Central memory CD8-positive, alpha-beta T cell (primary cell): Measurements from ENCODE around the gene ATP5F1E.
A peak's percentile ranks its signal among the peaks of the same experiment; 100 is the strongest.

ENCODE experiments used
- ATAC-seq: fragments of 150-1000 bp; cut with Tn5 transposase; replicated peaks from 2 replicates; pipeline ENCODE4 v1.10.0; 2022; ENCODE audit warnings: mild to moderate bottlenecking, moderate FRiP score, moderate number of reproducible peaks; ENCODE audit not compliant: poor library complexity, severe bottlenecking; ENCODE audit errors: extremely low read depth
- DNase-seq, 2 donors: peaks; one replicate each; pipeline ENCODE4 v3.0.0; 2021; ENCODE audit warnings: low spot score in 2 of 2
- H3K27ac Mint-ChIP-seq: one replicate; pipeline ENCODE4 v1.8.0; 2022; ENCODE audit warnings: low read depth, mild to moderate bottlenecking, moderate library complexity, mixed read lengths
- H3K27me3 Mint-ChIP-seq: one replicate; pipeline ENCODE4 v1.8.0; 2022; ENCODE audit warnings: mixed read lengths
- H3K36me3 Mint-ChIP-seq: one replicate; pipeline ENCODE4 v1.8.0; 2022; ENCODE audit warnings: mild to moderate bottlenecking, moderate library complexity, mixed read lengths; ENCODE audit not compliant: insufficient read depth
- H3K4me1 Mint-ChIP-seq: one replicate; pipeline ENCODE4 v1.8.0; 2022; ENCODE audit warnings: mixed read lengths
- H3K4me3 Mint-ChIP-seq: one replicate; pipeline ENCODE4 v1.8.0; 2022; ENCODE audit warnings: mild to moderate bottlenecking, moderate library complexity, mixed read lengths
- H3K9me3 Mint-ChIP-seq: one replicate; pipeline ENCODE4 v1.8.0; 2022; ENCODE audit warnings: mixed read lengths

The ATP5F1E gene

GRCh38 chr20:59006864-59007664, 25.1 kb downstream of the ATP5F1E start, which contains the start of gene CTSZ:
CTSZ (minus strand) TSS chr20:59007254; CDS start chr20:59007128, 126 bp downstream.
- H3K27ac Mint-ChIP-seq: peak within 1 kb of the TSS; percentile 35
- no peaks in the 10 kb centered on the region for H3K27me3 Mint-ChIP-seq
- H3K4me1 Mint-ChIP-seq: peaks cover 51% of the 10 kb centered on the region
- H3K9me3 Mint-ChIP-seq: no peaks in the 10 kb centered on the region
- H3K36me3 Mint-ChIP-seq: peaks cover 8% of the 10 kb centered on the region
- H3K4me3 Mint-ChIP-seq: peak within 1 kb of the TSS; percentile 84
- ATAC-seq: peak; percentile 51
- DNase-seq: no peak

- H3K4me1 Mint-ChIP-seq: peaks cover 48% of the 10 kb centered on the region
- no peaks in the 10 kb centered on the region for H3K9me3 Mint-ChIP-seq
- no peak overlapping the region for H3K27ac Mint-ChIP-seq
- DNase-seq (no peak), ATAC-seq (no peak)
- no peaks in the 10 kb centered on the region for H3K27me3 Mint-ChIP-seq
- peaks cover 11% of the 10 kb centered on the region for H3K36me3 Mint-ChIP-seq
- peak overlapping the region; percentile 84 for H3K4me3 Mint-ChIP-seq
These were observed 25.8 kb downstream of the ATP5F1E start for GRCh38 chr20:59006167-59006863.

DNA sequence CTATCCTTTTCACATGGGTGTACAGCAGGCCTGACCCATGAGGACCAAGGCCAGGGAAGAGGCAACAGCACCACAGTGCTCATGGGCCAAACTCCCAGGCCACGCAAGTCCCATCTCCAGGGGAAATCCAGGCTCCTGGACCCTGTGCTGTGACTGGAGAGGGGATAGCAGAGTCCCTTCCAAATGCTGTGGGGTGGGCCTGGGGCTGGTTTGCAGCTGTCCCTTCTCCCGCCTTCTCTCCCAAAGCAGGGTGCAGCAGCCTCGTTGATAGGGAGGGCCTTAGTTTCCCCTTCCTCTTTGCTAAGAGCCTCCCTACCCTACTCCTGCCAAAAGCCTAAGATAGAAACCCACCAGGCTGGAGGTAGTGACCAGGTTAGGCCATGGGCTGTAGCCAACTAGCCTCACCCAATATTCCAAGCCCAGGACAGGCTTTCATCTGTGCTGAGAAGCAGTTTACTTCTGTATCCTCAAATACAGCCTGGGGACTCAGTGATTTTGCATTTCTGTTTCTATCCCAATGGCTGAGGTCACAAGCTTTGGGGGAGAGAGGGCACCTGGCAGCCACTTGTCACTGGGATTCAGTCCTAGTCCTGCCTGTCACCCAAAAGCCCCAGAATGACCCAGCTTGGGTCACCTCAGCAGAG, 26.5 kb downstream of the ATP5F1E start:
- Mint-ChIP-seq H3K9me3 (no peaks in the 10 kb centered on the region), H3K4me1 (peaks cover 47% of the 10 kb centered on the region), H3K27ac (peak overlapping the region; percentile 96), H3K4me3 (peak overlapping the region; percentile 84), H3K36me3 (peaks cover 11% of the 10 kb centered on the region), H3K27me3 (no peaks in the 10 kb centered on the region)
- ATAC-seq (no peak), DNase-seq (no peak)

DNA sequence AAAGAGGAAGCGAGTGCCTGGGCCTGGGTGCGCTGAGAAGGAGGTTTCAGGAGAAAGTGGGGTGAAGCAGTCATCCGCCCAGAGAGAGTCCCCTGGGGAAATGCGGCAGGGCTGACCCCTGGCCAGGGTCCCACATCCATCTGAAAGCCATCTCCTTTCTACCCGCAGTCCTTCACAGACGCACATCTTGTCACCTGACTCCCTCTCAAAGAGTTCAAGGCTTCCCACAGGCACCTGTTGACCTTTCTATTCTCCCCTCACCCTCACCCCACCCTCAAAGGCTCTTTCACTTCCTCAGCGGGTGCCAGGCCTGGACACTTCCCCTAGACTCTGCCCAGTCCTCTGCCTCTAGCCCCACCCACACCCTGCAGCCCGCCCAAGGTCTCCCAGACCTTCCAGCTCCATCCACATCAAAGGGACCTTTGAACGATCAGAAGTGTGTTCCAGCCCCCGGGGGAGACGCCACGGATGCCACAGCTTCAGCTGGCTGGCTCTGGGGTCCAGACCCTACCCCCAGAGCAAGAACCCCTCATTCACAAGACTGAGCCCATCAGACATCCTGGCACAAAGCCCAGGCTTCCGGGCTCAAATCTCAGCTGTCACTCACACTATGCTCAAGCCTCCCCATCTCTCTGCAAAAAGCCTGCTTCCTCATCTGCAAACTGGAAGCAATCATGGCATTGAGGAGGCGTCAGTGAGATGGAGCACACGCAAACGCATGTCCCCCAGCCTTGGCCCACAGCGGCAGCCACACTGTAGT, 27.2 kb downstream of the ATP5F1E start:
- DNase-seq (peak in 1 of 2 donors; percentile 37), ATAC-seq (peak; percentile 56)
- no peaks in the 10 kb centered on the region for H3K9me3 Mint-ChIP-seq
- peak overlapping the region; percentile 84 for H3K4me3 Mint-ChIP-seq
- peak overlapping the region; percentile 96 for H3K27ac Mint-ChIP-seq
- H3K4me1 Mint-ChIP-seq: peaks cover 47% of the 10 kb centered on the region
- no peaks in the 10 kb centered on the region for H3K27me3 Mint-ChIP-seq
- H3K36me3 Mint-ChIP-seq: peaks cover 13% of the 10 kb centered on the region

DNA sequence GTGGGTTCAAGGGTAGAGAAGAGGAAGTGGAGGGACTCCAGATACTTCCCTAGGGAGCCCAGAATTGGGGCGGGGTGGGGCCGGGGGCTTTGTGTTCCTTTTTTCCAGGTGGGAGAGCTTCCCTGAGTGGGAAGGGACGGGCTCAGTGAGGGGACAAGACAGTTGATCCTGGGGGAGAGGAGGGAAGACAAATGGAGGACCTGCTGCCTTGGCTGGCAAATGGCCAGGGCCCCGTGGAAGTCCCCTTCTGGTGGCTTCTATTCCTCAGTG, 27.7 kb downstream of the ATP5F1E start:
- Mint-ChIP-seq H3K9me3 (no peaks in the 10 kb centered on the region), H3K4me1 (peaks cover 47% of the 10 kb centered on the region), H3K27me3 (no peaks in the 10 kb centered on the region), H3K36me3 (peaks cover 13% of the 10 kb centered on the region), H3K27ac (peak overlapping the region; percentile 96), H3K4me3 (peak overlapping the region; percentile 84)
- DNase-seq: peak in 1 of 2 donors; percentile 37
- peak; percentile 47 for ATAC-seq

DNA sequence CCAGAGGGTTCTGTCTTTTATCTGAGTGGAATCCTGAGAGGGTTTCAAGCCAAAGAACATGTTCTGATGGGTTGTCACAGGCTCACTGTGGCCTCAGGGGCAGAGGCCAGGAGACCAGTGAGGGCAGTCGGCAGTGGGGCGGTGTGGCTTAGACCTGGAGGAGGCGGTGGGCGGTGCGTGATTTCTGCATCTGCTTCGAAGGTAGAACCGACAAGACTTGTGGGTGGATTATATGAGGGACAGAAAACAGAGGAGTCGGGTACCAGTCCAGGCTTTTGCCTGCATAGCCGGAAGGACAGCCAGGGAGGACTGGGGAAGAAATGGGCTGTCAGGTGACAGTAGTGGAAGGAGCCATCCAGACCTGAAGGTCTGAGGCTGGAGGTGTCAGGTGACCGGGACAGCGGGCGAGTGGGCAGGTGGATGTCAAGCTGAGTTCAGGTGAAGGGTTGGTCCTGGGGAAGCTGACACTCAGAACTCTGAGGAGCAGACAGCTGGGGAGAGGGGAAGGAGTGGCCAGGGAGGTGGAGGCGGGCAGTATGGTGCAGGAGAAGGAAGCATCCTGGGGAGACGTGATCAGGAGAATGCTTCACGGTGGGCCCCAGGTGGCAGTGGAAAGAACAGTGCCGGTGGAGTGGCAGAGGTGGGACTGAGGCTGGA, 28.2 kb downstream of the ATP5F1E start:
- no peak for ATAC-seq
- H3K4me3 Mint-ChIP-seq: peak overlapping the region; percentile 84

GRCh38 chr20:59002874-59003399, 29.2 kb downstream of the ATP5F1E start:
- ATAC-seq (no peak), DNase-seq (no peak)
- Mint-ChIP-seq H3K9me3 (no peaks in the 10 kb centered on the region), H3K27ac (peak overlapping the region; percentile 80), H3K36me3 (peaks cover 19% of the 10 kb centered on the region), H3K4me3 (peak overlapping the region; percentile 84), H3K27me3 (no peaks in the 10 kb centered on the region), H3K4me1 (peaks cover 47% of the 10 kb centered on the region)

More for the DNA sequence above, 28.2 kb downstream of the ATP5F1E start:
- H3K36me3 Mint-ChIP-seq: peaks cover 15% of the 10 kb centered on the region
- peaks cover 47% of the 10 kb centered on the region for H3K4me1 Mint-ChIP-seq
- no peaks in the 10 kb centered on the region for H3K27me3 Mint-ChIP-seq
- no peak for DNase-seq
- peak overlapping the region; percentile 96 for H3K27ac Mint-ChIP-seq
- no peaks in the 10 kb centered on the region for H3K9me3 Mint-ChIP-seq

- Mint-ChIP-seq H3K9me3 (no peaks in the 10 kb centered on the region), H3K4me3 (no peak overlapping the region), H3K27ac (peak overlapping the region; percentile 80), H3K4me1 (peaks cover 43% of the 10 kb centered on the region), H3K27me3 (no peaks in the 10 kb centered on the region), H3K36me3 (peaks cover 24% of the 10 kb centered on the region)
- DNase-seq (no peak), ATAC-seq (no peak)
These were observed 29.7 kb downstream of the ATP5F1E start for GRCh38 chr20:59002388-59002787.

DNA sequence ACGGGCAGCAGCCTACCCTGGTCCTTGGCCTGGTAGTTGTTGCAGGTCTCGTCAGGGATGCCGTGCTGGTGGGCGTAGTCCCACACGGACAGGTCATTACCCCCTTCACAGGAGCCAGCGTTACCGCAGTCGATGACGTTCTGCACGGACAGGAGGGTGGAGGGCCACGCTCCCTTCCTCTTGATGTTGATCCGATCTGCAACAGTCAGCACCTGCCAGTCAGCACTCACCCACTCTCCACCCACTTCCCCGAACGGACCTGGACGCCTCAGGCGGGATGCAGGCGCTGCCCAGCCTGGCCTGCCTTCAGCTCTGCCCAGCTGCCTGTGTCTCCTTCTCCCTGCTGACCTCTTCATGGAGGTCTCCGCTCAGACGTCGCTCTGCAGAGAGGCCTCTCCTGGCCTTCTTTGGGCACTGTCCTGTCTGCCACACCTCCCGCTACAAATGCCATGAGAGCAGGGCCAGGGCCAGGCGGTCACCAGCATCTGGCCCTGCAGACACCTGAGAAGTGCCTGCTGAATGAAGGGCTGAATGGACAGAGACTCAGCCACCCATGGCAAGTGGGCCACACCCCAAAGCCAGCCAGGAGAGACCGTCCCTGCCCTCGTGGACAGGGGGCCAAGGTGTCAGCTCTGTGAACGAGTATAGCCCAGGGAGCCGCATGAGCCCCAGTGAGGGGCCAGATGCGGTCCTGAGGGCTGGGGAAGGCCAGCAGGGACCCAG, 30.5 kb downstream of the ATP5F1E start:
- ATAC-seq (no peak), DNase-seq (no peak)
- peaks cover 28% of the 10 kb centered on the region for H3K36me3 Mint-ChIP-seq
- no peaks in the 10 kb centered on the region for H3K27me3 Mint-ChIP-seq
- H3K4me3 Mint-ChIP-seq: no peak overlapping the region
- H3K9me3 Mint-ChIP-seq: no peaks in the 10 kb centered on the region
- peaks cover 42% of the 10 kb centered on the region for H3K4me1 Mint-ChIP-seq
- no peak overlapping the region for H3K27ac Mint-ChIP-seq

DNA sequence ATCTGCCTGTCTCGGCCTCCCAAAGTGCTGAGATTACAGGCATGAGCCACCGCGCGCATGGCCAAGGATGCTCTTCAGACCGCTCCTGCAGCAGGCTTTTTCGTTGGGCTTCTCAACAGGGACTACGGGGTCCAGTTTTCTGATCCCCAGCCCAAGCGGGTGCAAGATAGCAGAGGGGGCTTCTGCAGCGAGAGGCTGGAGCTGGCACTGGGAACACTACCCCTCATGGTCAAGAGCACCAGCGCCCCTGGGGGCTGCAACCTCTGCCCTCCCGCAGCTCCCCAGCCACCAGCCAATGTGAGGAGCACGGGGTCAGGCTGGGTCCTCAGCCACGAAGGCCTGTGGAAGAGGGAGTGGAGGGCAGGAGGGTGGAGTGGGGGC, 31.1 kb downstream of the ATP5F1E start:
- Mint-ChIP-seq H3K36me3 (peaks cover 32% of the 10 kb centered on the region), H3K27ac (no peak overlapping the region), H3K27me3 (no peaks in the 10 kb centered on the region), H3K4me3 (no peak overlapping the region), H3K4me1 (peaks cover 39% of the 10 kb centered on the region), H3K9me3 (no peaks in the 10 kb centered on the region)
- DNase-seq (no peak), ATAC-seq (no peak)

DNA sequence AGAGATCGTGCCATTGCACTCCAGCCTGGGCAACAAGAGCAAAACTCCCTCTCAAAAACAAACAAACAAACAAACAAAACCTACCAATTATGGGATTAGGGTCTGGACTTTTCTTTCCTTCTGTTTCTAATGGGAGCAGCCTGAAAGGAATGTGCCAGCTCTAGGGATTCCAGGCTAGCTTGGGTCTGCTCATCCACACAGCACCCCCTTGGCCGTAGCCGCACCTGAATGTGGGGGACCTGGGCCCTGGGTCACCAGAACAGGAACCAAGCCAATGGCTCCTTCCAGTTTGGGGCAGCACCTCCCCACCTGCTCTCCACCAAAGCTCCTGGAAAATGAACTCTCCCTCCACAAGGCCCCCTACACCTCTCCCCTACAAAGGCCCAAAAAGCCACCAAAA, 31.8 kb downstream of the ATP5F1E start:
- ATAC-seq: no peak
- no peaks in the 10 kb centered on the region for H3K9me3 Mint-ChIP-seq
- peak overlapping the region; percentile 38 for H3K27ac Mint-ChIP-seq
- peaks cover 38% of the 10 kb centered on the region for H3K36me3 Mint-ChIP-seq
- H3K4me1 Mint-ChIP-seq: peaks cover 35% of the 10 kb centered on the region
- no peaks in the 10 kb centered on the region for H3K27me3 Mint-ChIP-seq
- DNase-seq: no peak
- H3K4me3 Mint-ChIP-seq: no peak overlapping the region
